Measurements from ENCODE around the gene POU6F2.

The POU6F2 gene

DNA sequence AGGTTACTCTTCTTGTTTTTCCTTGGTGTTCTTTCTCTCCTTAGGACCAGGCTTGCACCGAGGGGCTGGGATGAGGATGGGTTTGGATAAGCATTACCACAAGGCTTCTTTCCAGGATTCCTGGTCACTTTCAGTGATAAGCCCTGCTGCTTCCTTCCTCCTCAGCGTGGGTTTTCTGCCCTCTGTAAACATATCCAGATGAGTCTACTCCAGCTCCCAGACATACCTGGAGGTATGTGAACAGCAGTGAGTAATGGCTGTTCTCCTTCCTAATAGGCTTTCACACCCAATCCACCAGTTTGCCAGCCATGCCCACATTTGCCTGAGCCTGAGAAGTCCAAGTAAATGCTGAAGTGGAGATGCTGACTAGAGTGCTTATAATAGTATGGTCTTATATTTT lies 358.7 kb downstream of the POU6F2 start:
- H3K4me1 ChIP-seq (ENCODE audit: control insufficient read depth, insufficient read depth, low read length, poor library complexity, severe bottlenecking): no peaks in the 10 kb centered on the region
- no peak for DNase-seq

DNA sequence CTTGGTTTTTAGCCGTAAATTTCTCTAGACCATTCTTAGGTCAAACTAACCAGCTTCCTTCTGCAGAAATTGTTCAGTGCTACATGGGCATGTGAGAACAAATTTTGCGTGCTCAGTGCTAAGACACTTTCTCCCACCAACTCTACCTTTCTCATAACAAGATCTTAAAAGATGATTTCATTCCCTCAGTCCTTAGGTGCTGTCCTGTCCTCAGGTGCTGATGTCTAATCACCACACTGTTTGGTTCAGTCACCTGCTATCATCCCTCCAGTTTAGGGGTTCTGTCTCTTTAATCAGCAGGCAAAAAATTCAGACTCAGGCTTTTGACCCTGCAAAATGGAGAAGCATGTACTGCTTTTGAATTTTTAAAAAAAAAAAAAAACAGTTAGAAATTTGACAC lies 361.0 kb downstream of the POU6F2 start:
- Histone ChIP-seq H3K4me1 (ENCODE audit: control insufficient read depth, insufficient read depth, low read length, poor library complexity, severe bottlenecking) (no peaks in the 10 kb centered on the region), H3K4me3 (ENCODE audit: insufficient read depth, low read depth, low read length, poor library complexity, severe bottlenecking) (no peak overlapping the region), H3K27me3 (replicated peaks; ENCODE audit: control insufficient read depth, insufficient read depth, low read length, poor library complexity, severe bottlenecking) (no peaks in the 10 kb centered on the region), H3K27ac (ENCODE audit: insufficient read depth, low read length, poor library complexity, severe bottlenecking) (no peak overlapping the region), H3K9me3 (ENCODE audit: control insufficient read depth, low read length) (no peaks in the 10 kb centered on the region), H3K36me3 (ENCODE audit: control insufficient read depth, insufficient read depth, low read length) (no peaks in the 10 kb centered on the region)
- no peak for DNase-seq

More for the DNA sequence above, 358.7 kb downstream of the POU6F2 start:
- no peaks in the 10 kb centered on the region for H3K9me3 ChIP-seq (ENCODE audit: control insufficient read depth, low read length)
- H3K27ac ChIP-seq (ENCODE audit: insufficient read depth, low read length, poor library complexity, severe bottlenecking): no peak overlapping the region
- no peaks in the 10 kb centered on the region for H3K36me3 ChIP-seq (ENCODE audit: control insufficient read depth, insufficient read depth, low read length)
- no peak overlapping the region for H3K4me3 ChIP-seq (ENCODE audit: insufficient read depth, low read depth, low read length, poor library complexity, severe bottlenecking)
- H3K27me3 ChIP-seq (replicated peaks; ENCODE audit: control insufficient read depth, insufficient read depth, low read length, poor library complexity, severe bottlenecking): no peaks in the 10 kb centered on the region

DNA sequence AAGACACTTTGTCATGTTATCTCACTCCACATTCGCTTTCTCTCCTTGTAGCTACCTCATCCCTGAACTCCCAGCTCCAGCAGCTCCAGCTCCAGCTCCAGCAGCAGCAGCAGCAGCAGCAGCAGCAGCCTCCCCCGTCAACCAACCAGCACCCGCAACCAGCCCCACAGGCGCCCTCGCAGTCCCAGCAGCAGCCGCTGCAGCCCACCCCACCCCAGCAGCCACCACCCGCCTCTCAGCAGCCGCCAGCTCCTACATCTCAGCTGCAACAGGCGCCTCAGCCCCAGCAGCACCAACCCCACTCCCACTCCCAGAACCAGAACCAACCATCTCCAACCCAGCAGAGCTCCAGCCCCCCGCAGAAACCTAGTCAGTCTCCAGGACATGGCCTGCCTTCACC lies 361.9 kb downstream of the POU6F2 start:
- DNase-seq: no peak
- H3K36me3 ChIP-seq (ENCODE audit: control insufficient read depth, insufficient read depth, low read length): no peaks in the 10 kb centered on the region
- H3K27ac ChIP-seq (ENCODE audit: insufficient read depth, low read length, poor library complexity, severe bottlenecking): no peak overlapping the region
- no peaks in the 10 kb centered on the region for H3K4me1 ChIP-seq (ENCODE audit: control insufficient read depth, insufficient read depth, low read length, poor library complexity, severe bottlenecking)
- no peak overlapping the region for H3K4me3 ChIP-seq (ENCODE audit: insufficient read depth, low read depth, low read length, poor library complexity, severe bottlenecking)
- H3K27me3 ChIP-seq (replicated peaks; ENCODE audit: control insufficient read depth, insufficient read depth, low read length, poor library complexity, severe bottlenecking): no peaks in the 10 kb centered on the region
- H3K9me3 ChIP-seq (ENCODE audit: control insufficient read depth, low read length): no peaks in the 10 kb centered on the region

DNA sequence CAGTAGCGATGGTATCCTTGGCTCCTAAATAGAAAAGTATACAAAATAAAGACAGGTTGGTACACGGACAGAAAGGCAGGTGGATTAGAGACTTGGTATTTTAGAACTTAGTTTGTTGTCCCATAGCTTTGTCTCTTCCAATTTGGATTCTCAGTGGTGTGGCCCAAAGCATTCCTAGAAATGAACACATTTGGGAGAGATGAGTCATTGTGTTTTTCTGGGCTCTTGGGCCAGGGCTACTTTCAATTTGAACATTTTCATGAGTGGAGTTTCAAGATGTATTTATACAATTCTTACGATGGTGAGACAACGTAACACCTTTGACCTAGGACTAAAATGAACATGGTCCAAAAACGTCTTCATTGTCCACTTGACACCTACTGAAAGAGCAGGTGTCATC lies 363.4 kb downstream of the POU6F2 start:
- H3K4me3 ChIP-seq (ENCODE audit: insufficient read depth, low read depth, low read length, poor library complexity, severe bottlenecking): no peak overlapping the region
- no peaks in the 10 kb centered on the region for H3K36me3 ChIP-seq (ENCODE audit: control insufficient read depth, insufficient read depth, low read length)
- no peaks in the 10 kb centered on the region for H3K4me1 ChIP-seq (ENCODE audit: control insufficient read depth, insufficient read depth, low read length, poor library complexity, severe bottlenecking)
- DNase-seq: no peak
- H3K27ac ChIP-seq (ENCODE audit: insufficient read depth, low read length, poor library complexity, severe bottlenecking): no peak overlapping the region
- H3K9me3 ChIP-seq (ENCODE audit: control insufficient read depth, low read length): no peaks in the 10 kb centered on the region
- no peaks in the 10 kb centered on the region for H3K27me3 ChIP-seq (replicated peaks; ENCODE audit: control insufficient read depth, insufficient read depth, low read length, poor library complexity, severe bottlenecking)

DNA sequence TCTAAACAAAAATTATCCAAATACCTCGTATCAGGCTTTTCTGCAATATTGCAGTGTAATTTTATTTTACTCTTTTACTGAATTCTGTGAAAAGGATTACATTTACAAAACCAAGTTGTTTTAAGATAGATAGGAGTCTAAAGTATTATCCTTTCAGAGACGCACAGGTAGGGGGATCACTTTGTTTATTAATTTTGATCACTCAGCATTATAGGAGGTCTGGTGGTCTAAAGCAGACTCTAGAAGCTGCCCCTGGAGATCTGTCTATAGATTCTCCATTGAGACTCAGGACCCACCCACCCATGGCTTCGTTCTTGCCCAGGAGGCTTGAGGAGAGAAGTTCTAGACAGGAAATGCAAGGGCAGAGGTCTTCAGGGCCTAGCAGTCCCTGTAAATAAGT lies 365.1 kb downstream of the POU6F2 start:
- H3K4me1 ChIP-seq (ENCODE audit: control insufficient read depth, insufficient read depth, low read length, poor library complexity, severe bottlenecking): no peaks in the 10 kb centered on the region

DNA sequence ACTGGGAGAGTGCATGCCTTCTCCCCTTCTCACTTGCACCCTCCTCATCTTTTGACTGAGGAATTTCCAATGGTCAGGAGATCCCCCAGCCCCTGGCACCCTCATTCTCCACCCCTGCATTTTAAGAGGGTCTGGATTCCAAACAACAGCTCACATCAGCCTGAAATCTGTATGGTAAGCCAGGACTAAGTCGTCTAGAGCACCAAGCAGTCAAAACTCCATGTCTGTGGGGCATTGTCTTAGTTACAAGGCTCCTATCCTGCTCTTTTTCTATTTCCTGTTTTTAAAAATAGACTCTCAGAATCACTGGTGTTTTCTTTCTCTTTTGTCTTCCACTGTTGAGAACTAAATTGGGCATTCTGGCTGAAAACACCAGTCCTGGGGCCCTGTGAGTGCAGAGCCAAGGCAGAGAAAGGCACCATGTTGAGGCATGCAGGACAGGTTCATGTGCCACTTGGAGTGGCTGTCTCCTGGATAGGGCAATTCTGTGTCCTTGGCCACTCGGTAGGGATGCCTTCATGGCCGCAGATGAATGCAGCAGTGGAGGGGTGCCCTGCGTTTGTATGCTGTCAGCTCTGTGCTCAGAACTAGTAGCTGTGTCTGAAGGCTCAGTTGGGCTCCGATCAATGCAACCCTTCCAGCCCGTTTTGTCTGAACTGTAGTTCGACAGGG lies 371.9 kb downstream of the POU6F2 start:
- Histone ChIP-seq H3K9me3 (ENCODE audit: control insufficient read depth, low read length) (no peaks in the 10 kb centered on the region), H3K27ac (ENCODE audit: insufficient read depth, low read length, poor library complexity, severe bottlenecking) (no peak overlapping the region), H3K27me3 (replicated peaks; ENCODE audit: control insufficient read depth, insufficient read depth, low read length, poor library complexity, severe bottlenecking) (no peaks in the 10 kb centered on the region), H3K4me1 (ENCODE audit: control insufficient read depth, insufficient read depth, low read length, poor library complexity, severe bottlenecking) (no peaks in the 10 kb centered on the region), H3K4me3 (ENCODE audit: insufficient read depth, low read depth, low read length, poor library complexity, severe bottlenecking) (no peak overlapping the region), H3K36me3 (ENCODE audit: control insufficient read depth, insufficient read depth, low read length) (no peaks in the 10 kb centered on the region)
- DNase-seq: no peak

More for the DNA sequence above, 365.1 kb downstream of the POU6F2 start:
- H3K27ac ChIP-seq (ENCODE audit: insufficient read depth, low read length, poor library complexity, severe bottlenecking): no peak overlapping the region
- no peaks in the 10 kb centered on the region for H3K9me3 ChIP-seq (ENCODE audit: control insufficient read depth, low read length)
- DNase-seq: no peak
- H3K27me3 ChIP-seq (replicated peaks; ENCODE audit: control insufficient read depth, insufficient read depth, low read length, poor library complexity, severe bottlenecking): no peaks in the 10 kb centered on the region
- no peaks in the 10 kb centered on the region for H3K36me3 ChIP-seq (ENCODE audit: control insufficient read depth, insufficient read depth, low read length)
- H3K4me3 ChIP-seq (ENCODE audit: insufficient read depth, low read depth, low read length, poor library complexity, severe bottlenecking): no peak overlapping the region

DNA sequence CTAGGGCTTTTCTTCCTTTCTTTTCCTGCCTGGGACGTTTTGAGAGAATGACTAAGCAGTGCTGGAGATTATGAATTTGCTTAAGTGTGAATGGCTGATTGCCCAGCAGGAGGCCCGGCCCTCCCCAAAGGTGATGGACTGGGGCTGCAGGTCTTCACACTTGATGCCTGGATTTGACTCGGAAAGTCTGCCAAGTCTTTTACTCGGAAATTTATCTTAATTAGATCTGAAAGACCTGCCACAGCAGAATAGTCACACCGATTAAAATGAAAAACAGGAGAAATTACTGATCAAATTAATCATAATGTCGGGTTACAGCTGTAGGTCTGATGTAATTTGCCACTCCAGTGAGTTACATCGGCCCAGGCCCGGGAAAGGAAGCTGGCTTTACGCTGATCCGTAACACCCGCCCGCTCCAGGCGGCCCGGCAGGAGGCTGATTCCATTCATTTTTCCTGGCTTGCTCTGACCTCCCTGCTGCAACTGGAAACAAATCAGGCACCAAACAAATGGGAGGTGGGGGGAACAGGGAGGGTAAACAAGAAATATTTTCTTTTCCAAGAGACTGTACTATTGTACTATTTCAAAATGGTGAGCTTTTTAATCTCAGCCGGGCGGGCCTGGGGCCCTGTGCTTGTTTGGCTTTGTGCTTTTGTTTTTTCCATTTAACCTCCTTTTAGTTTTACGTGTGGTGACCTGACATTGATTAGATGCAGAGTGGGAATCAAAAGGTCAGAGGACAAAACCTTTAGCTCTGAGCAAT lies 376.1 kb downstream of the POU6F2 start:
- Histone ChIP-seq H3K27ac (ENCODE audit: insufficient read depth, low read length, poor library complexity, severe bottlenecking) (no peak overlapping the region), H3K27me3 (replicated peaks; ENCODE audit: control insufficient read depth, insufficient read depth, low read length, poor library complexity, severe bottlenecking) (no peaks in the 10 kb centered on the region), H3K4me3 (ENCODE audit: insufficient read depth, low read depth, low read length, poor library complexity, severe bottlenecking) (no peak overlapping the region), H3K9me3 (ENCODE audit: control insufficient read depth, low read length) (no peaks in the 10 kb centered on the region), H3K36me3 (ENCODE audit: control insufficient read depth, insufficient read depth, low read length) (no peaks in the 10 kb centered on the region), H3K4me1 (ENCODE audit: control insufficient read depth, insufficient read depth, low read length, poor library complexity, severe bottlenecking) (no peaks in the 10 kb centered on the region)
- no peak for DNase-seq

DNA sequence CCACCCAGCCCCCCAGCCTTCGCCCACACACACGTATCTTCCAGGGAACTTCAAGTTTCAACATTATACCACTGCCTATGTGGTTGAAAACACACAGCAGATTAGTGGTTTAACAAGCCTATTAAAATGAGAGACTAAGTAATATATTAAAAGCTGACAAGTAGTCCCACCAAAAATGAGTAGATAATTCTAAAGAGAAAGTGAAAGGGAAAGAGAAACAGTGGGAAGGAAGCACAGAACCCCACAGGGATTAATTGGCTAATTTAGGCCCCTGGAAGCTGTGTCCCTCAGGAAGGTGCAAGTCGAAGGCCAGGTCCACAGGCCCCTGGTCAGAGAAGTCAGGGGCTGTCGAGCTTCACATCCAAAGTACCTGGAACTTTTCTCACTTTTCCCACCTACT lies 378.0 kb downstream of the POU6F2 start:
- no peaks in the 10 kb centered on the region for H3K36me3 ChIP-seq (ENCODE audit: control insufficient read depth, insufficient read depth, low read length)
- DNase-seq: no peak
- no peaks in the 10 kb centered on the region for H3K27me3 ChIP-seq (replicated peaks; ENCODE audit: control insufficient read depth, insufficient read depth, low read length, poor library complexity, severe bottlenecking)
- no peak overlapping the region for H3K27ac ChIP-seq (ENCODE audit: insufficient read depth, low read length, poor library complexity, severe bottlenecking)
- H3K4me1 ChIP-seq (ENCODE audit: control insufficient read depth, insufficient read depth, low read length, poor library complexity, severe bottlenecking): no peaks in the 10 kb centered on the region
- no peak overlapping the region for H3K4me3 ChIP-seq (ENCODE audit: insufficient read depth, low read depth, low read length, poor library complexity, severe bottlenecking)
- H3K9me3 ChIP-seq (ENCODE audit: control insufficient read depth, low read length): no peaks in the 10 kb centered on the region

DNA sequence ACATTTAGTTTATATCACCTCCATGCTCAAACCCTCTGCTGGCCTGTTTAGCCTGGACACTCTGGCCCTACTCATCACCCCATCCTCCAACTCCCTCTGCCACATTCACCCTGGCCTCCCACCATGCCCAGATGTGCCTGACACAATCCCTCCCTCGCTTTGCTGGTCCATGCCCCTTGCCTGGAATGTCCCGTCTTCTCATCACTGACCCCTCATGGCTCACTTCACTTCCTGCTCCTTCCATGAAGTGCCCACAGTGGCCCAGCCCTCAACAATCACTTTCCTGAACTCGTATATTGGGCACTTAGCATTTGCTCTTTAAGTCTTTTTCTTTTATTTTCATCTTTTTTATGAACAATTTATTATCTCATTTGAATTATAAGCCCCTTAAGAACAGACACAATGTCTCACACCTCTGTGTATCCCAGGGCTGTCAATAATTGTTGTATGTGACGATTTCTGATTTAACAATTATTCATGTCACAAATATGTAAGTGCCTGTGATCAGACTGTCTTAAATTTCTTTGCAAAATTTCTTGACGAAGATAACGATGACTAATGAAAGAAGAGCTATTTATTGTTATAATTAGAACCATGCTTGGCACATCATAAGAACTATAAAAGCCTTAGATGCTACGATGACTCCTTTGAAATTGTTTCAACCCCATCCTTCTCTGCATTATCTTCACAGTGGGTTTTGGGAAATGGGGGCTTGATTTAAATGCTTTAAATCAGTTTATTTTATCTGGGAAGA lies 378.6 kb downstream of the POU6F2 start:
- Histone ChIP-seq H3K4me3 (ENCODE audit: insufficient read depth, low read depth, low read length, poor library complexity, severe bottlenecking) (no peak overlapping the region), H3K27me3 (replicated peaks; ENCODE audit: control insufficient read depth, insufficient read depth, low read length, poor library complexity, severe bottlenecking) (no peaks in the 10 kb centered on the region), H3K4me1 (ENCODE audit: control insufficient read depth, insufficient read depth, low read length, poor library complexity, severe bottlenecking) (no peaks in the 10 kb centered on the region), H3K36me3 (ENCODE audit: control insufficient read depth, insufficient read depth, low read length) (no peaks in the 10 kb centered on the region), H3K9me3 (ENCODE audit: control insufficient read depth, low read length) (no peaks in the 10 kb centered on the region), H3K27ac (ENCODE audit: insufficient read depth, low read length, poor library complexity, severe bottlenecking) (no peak overlapping the region)
- no peak for DNase-seq

DNA sequence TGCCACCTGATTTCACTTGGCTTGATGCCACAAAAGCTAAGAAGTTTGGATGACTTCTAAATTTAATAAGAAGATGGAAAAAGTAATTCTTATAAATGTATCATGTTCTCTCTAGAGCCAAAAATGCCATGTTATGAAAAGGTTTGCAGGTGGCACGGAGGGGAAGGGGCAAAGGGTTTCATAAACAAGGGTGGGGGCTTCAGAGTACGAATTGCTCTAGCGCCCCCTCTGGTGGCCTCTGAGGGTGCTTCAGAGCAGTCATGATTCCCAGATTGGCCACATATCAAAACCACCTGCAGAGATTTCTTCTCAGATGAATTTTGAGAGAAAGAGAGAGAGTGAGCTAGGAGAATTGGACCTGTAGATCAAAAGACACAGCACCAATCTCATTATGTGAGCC lies 379.9 kb downstream of the POU6F2 start:
- Histone ChIP-seq H3K27me3 (replicated peaks; ENCODE audit: control insufficient read depth, insufficient read depth, low read length, poor library complexity, severe bottlenecking) (no peaks in the 10 kb centered on the region), H3K36me3 (ENCODE audit: control insufficient read depth, insufficient read depth, low read length) (no peaks in the 10 kb centered on the region), H3K27ac (ENCODE audit: insufficient read depth, low read length, poor library complexity, severe bottlenecking) (no peak overlapping the region), H3K4me1 (ENCODE audit: control insufficient read depth, insufficient read depth, low read length, poor library complexity, severe bottlenecking) (no peaks in the 10 kb centered on the region), H3K9me3 (ENCODE audit: control insufficient read depth, low read length) (no peaks in the 10 kb centered on the region), H3K4me3 (ENCODE audit: insufficient read depth, low read depth, low read length, poor library complexity, severe bottlenecking) (no peak overlapping the region)
- no peak for DNase-seq
